GM18505 (cell line): ENCODE measurements around the gene ATL2.

Experiments used
- ATAC-seq: cut with Tn5 transposase; IDR thresholded peaks from one replicate; pipeline ENCODE4 v1.9.1; 2021; ENCODE audit not compliant: unreplicated experiment
- POLR2A ChIP-seq: IDR thresholded peaks from 4 replicates; pipeline ENCODE4 v1.6.1; 2011; ENCODE audit warnings: borderline replicate concordance; ENCODE audit not compliant: insufficient read depth, insufficient read length; ENCODE audit errors: extremely low read depth

The ATL2 gene

GRCh38 chr2:38380397-38381130 lies 3.5 kb upstream of the ATL2 start:
- no peak for ATAC-seq
- no peak for TF ChIP-seq POLR2A

- peak; percentile 43 for TF ChIP-seq POLR2A
These were observed 575 bp downstream of the ATL2 start for GRCh38 chr2:38376346-38377049.

DNA sequence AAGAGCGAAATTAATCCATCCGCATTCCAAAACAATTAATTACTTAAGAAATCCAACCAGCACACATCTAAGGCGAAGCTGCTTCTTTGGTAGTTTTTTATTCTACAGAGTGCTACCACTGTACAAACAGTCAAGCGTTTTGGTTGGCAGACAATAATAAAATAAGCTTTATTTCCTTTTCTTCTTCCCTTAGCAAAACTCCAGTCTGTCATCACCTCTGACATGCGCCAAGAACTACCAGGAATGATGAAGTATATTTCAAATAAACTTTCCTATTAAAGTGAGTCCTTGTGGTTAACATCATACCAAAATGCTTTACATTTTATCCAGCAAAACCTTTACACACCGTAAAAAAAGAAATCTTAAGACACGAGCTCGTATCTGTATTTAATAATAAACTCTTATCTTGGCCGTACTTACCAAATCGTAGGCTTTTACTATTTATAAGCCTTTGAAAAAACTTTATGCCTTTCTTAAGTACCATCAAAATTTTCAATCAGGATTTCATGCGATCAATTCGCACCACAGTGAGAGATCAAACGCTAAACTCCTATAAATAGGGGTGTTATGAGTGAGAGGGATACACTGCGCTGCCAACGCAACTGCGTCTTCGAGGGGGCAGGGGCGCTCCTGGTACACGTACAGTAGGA lies 1.3 kb downstream of the ATL2 start:
- no peak for TF ChIP-seq POLR2A
- ATAC-seq, result no peak

More at GRCh38 chr2:38376346-38377049, 575 bp downstream of the ATL2 start:
- peak; percentile 64 for ATAC-seq

- ATAC-seq, result no peak
- no peak for TF ChIP-seq POLR2A
These were observed 2.1 kb downstream of the ATL2 start for GRCh38 chr2:38374984-38375383.

GRCh38 chr2:38371235-38371634 lies 5.8 kb downstream of the ATL2 start:
- ATAC-seq, result no peak
- no peak for TF ChIP-seq POLR2A

GRCh38 chr2:38370664-38371063 lies 6.4 kb downstream of the ATL2 start:
- TF ChIP-seq POLR2A, result no peak
- no peak for ATAC-seq

GRCh38 chr2:38362232-38362631 lies 14.8 kb downstream of the ATL2 start:
- no peak for ATAC-seq

DNA sequence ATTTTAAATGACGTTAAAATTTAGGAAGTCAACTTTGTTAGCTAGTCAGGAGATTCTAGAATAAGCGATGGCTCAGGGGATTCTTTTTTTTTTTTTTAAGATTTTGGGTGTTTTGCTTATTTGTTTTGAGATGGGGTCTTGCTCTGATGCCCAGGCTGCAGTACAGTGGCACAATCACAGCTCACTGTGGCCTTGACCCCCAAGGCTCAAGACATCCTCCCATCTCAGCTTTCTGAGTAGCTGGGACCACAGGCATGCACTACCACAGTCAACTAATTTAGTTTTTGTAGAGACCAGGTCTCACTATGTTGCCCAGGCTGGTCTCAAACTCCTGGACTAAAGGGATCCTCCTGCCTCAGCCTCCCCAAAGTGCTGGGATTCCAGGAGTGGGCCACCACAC lies 16.9 kb downstream of the ATL2 start:
- no peak for ATAC-seq
- TF ChIP-seq POLR2A, result no peak

More at GRCh38 chr2:38362232-38362631, 14.8 kb downstream of the ATL2 start:
- no peak for TF ChIP-seq POLR2A

DNA sequence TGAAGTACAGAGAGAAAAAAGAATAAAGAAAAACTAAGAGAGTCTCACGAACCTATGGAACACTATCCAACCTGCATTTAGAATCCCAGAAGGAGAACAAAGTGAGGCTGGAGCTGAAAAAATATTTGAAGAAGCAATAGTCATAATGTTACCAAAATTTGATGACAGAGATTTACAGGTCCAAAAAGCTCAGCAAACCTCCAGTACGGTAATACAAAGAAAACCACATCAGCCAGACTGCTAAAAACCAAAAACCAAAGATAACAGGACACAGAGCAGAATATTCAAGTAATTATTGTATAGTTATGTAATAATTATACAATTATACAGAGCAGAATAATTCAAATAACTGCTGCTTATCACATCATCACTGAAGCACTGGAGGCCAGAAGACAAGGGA lies 23.7 kb downstream of the ATL2 start:
- no peak for ATAC-seq
- TF ChIP-seq POLR2A, result no peak

DNA sequence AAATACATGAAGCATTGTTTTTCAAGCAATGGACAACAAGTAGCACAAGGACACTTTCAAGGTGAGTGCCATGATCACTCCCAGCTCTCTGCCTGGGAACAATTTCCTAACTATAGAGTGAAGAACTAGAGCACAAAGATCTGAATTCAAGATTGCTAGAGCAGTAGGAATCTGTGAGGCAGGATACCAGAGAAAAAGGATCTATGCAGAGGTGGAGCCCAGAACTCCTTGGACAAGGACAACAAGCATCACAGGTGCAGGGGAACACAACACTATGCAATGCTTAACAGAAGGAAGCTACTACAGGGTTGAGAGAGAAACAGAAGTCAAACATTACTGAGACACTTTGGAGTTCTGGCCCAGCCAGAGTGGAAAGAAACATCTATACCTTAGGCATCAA lies 24.7 kb downstream of the ATL2 start:
- no peak for TF ChIP-seq POLR2A

GRCh38 chr2:38345323-38346038 lies 31.6 kb downstream of the ATL2 start:
- no peak for TF ChIP-seq POLR2A
- no peak for ATAC-seq

More for the DNA sequence above, 24.7 kb downstream of the ATL2 start:
- ATAC-seq, result no peak

GRCh38 chr2:38344813-38345212 lies 32.3 kb downstream of the ATL2 start:
- TF ChIP-seq POLR2A, result no peak

GRCh38 chr2:38343212-38343611 lies 33.9 kb downstream of the ATL2 start:
- ATAC-seq, result no peak
- TF ChIP-seq POLR2A, result no peak

More at GRCh38 chr2:38344813-38345212, 32.3 kb downstream of the ATL2 start:
- no peak for ATAC-seq
